WTC11 (cell line): Measurements from ENCODE around the gene AGBL1. TPM values are rescaled to one million over a fixed set of nuclear protein-coding genes. Genes with fewer than 3 reads are reported as not detected.

ENCODE experiments used
- ATAC-seq: fragments of 200-7000 bp; cut with Tn5 transposase; 2 replicates; pipeline ENCODE4 v1.10.0; 2021; ENCODE audit warnings: mild to moderate bottlenecking, moderate library complexity
- CTCF ChIA-PET: fragments of 300-600 bp; sonication (Branson Sonifier 250); formaldehyde crosslinking; loops from one replicate; lab custom pipeline; 2021; ENCODE audit warnings: antibody characterized with exemption; lab: Charles Lee
- POLR2A ChIA-PET: fragments of 350-600 bp; sonication (Branson Sonifier 250); formaldehyde crosslinking; loops from one replicate; lab custom pipeline; 2021; ENCODE audit warnings: antibody characterized with exemption; lab: Charles Lee
- DNase-seq: peaks from one replicate; pipeline ENCODE4 v3.0.0; 2021; ENCODE audit warnings: low spot score
- H3K27ac Mint-ChIP-seq: 2 replicates; pipeline ENCODE4 v1.8.0; 2021; ENCODE audit warnings: mixed read lengths
- H3K27me3 Mint-ChIP-seq: 2 replicates; pipeline ENCODE4 v1.8.0; 2021; ENCODE audit warnings: low read depth, mild to moderate bottlenecking, moderate library complexity, mixed read lengths
- H3K36me3 Mint-ChIP-seq: 2 replicates; pipeline ENCODE4 v1.8.0; 2021; ENCODE audit warnings: mixed read lengths
- H3K4me1 Mint-ChIP-seq: 2 replicates; pipeline ENCODE4 v1.8.0; 2022; ENCODE audit warnings: mixed read lengths
- H3K4me3 Mint-ChIP-seq: 2 replicates; pipeline ENCODE4 v1.8.0; 2021; ENCODE audit warnings: mild to moderate bottlenecking, moderate library complexity, mixed read lengths
- H3K9me3 Mint-ChIP-seq: 2 replicates; pipeline ENCODE4 v1.8.0; 2021; ENCODE audit warnings: mixed read lengths
- ARID4B ChIP-seq: sonication (generic); formaldehyde crosslinking; IDR thresholded peaks from 2 replicates; pipeline ENCODE4 v1.8.0; 2023; ENCODE audit warnings: missing genetic modification reagents, mild to moderate bottlenecking, borderline replicate concordance
- ELF4 ChIP-seq: sonication (generic); formaldehyde crosslinking; IDR thresholded peaks from 2 replicates; pipeline ENCODE4 v1.8.1; 2022; ENCODE audit warnings: low read depth, mild to moderate bottlenecking, moderate library complexity, missing genetic modification reagents
- EMX1 ChIP-seq: fragments of 250-450 bp; sonication (Bioruptor Pico); IDR thresholded peaks from 2 replicates; pipeline ENCODE4 v1.8.0; 2021; ENCODE audit warnings: mild to moderate bottlenecking
- FOXK1 ChIP-seq: sonication (generic); formaldehyde crosslinking; IDR thresholded peaks from 2 replicates; pipeline ENCODE4 v1.8.0; 2022; ENCODE audit warnings: mild to moderate bottlenecking, moderate library complexity, missing genetic modification reagents
- FOXP4 ChIP-seq: sonication (generic); formaldehyde crosslinking; IDR thresholded peaks from 2 replicates; pipeline ENCODE4 v1.8.0; 2022; ENCODE audit warnings: mild to moderate bottlenecking, missing genetic modification reagents
- GRHL2 ChIP-seq: fragments of 250-450 bp; sonication (Bioruptor Pico); IDR thresholded peaks from 2 replicates; pipeline ENCODE4 v1.8.0; 2022; ENCODE audit warnings: mild to moderate bottlenecking, moderate library complexity; ENCODE audit not compliant: insufficient replicate concordance, severe bottlenecking
- GTF2I ChIP-seq: fragments of 250-450 bp; sonication (Bioruptor Pico); conservative IDR thresholded peaks from 2 replicates; pipeline ENCODE4 v1.4.0; 2021; ENCODE audit warnings: mild to moderate bottlenecking
- MLX ChIP-seq: sonication (generic); formaldehyde crosslinking; IDR thresholded peaks from 2 replicates; pipeline ENCODE4 v1.8.1; 2023; ENCODE audit warnings: mild to moderate bottlenecking, missing genetic modification reagents, moderate library complexity
- NFYB ChIP-seq: sonication (generic); formaldehyde crosslinking; conservative IDR thresholded peaks from 2 replicates; pipeline ENCODE4 v1.8.0; 2022; ENCODE audit warnings: low read depth, missing genetic modification reagents
- NR2C2 ChIP-seq: sonication (generic); formaldehyde crosslinking; IDR thresholded peaks from 2 replicates; pipeline ENCODE4 v1.8.0; 2022; ENCODE audit warnings: mild to moderate bottlenecking, missing genetic modification reagents
- PREB ChIP-seq: sonication (generic); formaldehyde crosslinking; IDR thresholded peaks from 2 replicates; pipeline ENCODE4 v1.8.1; 2022; ENCODE audit warnings: mild to moderate bottlenecking, missing genetic modification reagents, moderate library complexity, borderline replicate concordance
- TP53 ChIP-seq: sonication (generic); formaldehyde crosslinking; IDR thresholded peaks from 2 replicates; pipeline ENCODE4 v1.8.1; 2023; ENCODE audit warnings: mild to moderate bottlenecking, missing genetic modification reagents
- USF1 ChIP-seq: sonication (generic); formaldehyde crosslinking; IDR thresholded peaks from 2 replicates; pipeline ENCODE4 v1.8.0; 2022; ENCODE audit warnings: mild to moderate bottlenecking, missing genetic modification reagents
- ZNF138 ChIP-seq: sonication (generic); formaldehyde crosslinking; conservative IDR thresholded peaks from 2 replicates; pipeline ENCODE4 v1.8.1; 2022; ENCODE audit warnings: mild to moderate bottlenecking, moderate library complexity, missing genetic modification reagents
- ZNF232 ChIP-seq: sonication (generic); formaldehyde crosslinking; IDR thresholded peaks from 2 replicates; pipeline ENCODE4 v1.8.0; 2022; ENCODE audit warnings: mild to moderate bottlenecking, missing genetic modification reagents
- ZNF281 ChIP-seq: sonication (generic); formaldehyde crosslinking; IDR thresholded peaks from 2 replicates; pipeline ENCODE4 v1.8.0; 2023; ENCODE audit warnings: mild to moderate bottlenecking, missing genetic modification reagents
- ZNF396 ChIP-seq: fragments of 250-450 bp; sonication (Bioruptor Pico); IDR thresholded peaks from 2 replicates; pipeline ENCODE4 v1.8.0; 2021; ENCODE audit warnings: mild to moderate bottlenecking, moderate library complexity, borderline replicate concordance
- ZNF425 ChIP-seq: fragments of 250-450 bp; sonication (Bioruptor Pico); conservative IDR thresholded peaks from 2 replicates; pipeline ENCODE4 v1.9.0; 2021; ENCODE audit warnings: mild to moderate bottlenecking
- total RNA-seq: library from RNA; stranded (reverse); gene quantifications from 3 replicates; pipeline ENCODE4 v1.2.3, GENCODE V29; 2021

Gene AGBL1
- total RNA-seq, 1 experiment from 2014 or later = not detected

- no peaks in the 10 kb centered on the region for H3K36me3 Mint-ChIP-seq
- no peak for DNase-seq
- TF ChIP-seq ZNF138 (CRISPR knock-in tag) = no peak
- no peak for TF ChIP-seq ZNF425
- no peak for TF ChIP-seq NR2C2 (CRISPR knock-in tag)
- no peak for TF ChIP-seq ZNF232 (CRISPR knock-in tag)
- peaks cover 3% of the 10 kb centered on the region; the same call in 1 of the 2 replicates for H3K27me3 Mint-ChIP-seq
- ChIA-PET POLR2A (no interaction called here), CTCF (no interaction called here)
- no peaks in the 10 kb centered on the region for H3K9me3 Mint-ChIP-seq
- ATAC-seq = no peak
- H3K4me3 Mint-ChIP-seq = no peak overlapping the region
- H3K27ac Mint-ChIP-seq = no peak overlapping the region
- peaks cover 9% of the 10 kb centered on the region for H3K4me1 Mint-ChIP-seq
Measured at GRCh38 chr15:86685263-86685662, 605.6 kb downstream of the AGBL1 start.

GRCh38 chr15:86689006-86689405 is 609.3 kb downstream of the AGBL1 start:
- no peak for DNase-seq
- CTCF ChIA-PET = no interaction called here
- ATAC-seq = no peak
- Mint-ChIP-seq H3K36me3 (no peaks in the 10 kb centered on the region), H3K4me1 (no peaks in the 10 kb centered on the region), H3K27ac (no peak overlapping the region), H3K4me3 (no peak overlapping the region), H3K9me3 (peaks cover 15% of the 10 kb centered on the region), H3K27me3 (peaks cover 3% of the 10 kb centered on the region; the same call in 1 of the 2 replicates)
- POLR2A ChIA-PET = no interaction called here
- TF ChIP-seq TP53 (CRISPR knock-in tag) (no peak), MLX (CRISPR knock-in tag) (no peak), ZNF396 (CRISPR knock-in tag) (no peak), ARID4B (CRISPR knock-in tag) (no peak), EMX1 (CRISPR knock-in tag) (no peak), GRHL2 (CRISPR knock-in tag) (no peak), ELF4 (CRISPR knock-in tag) (no peak)

GRCh38 chr15:86690566-86690965 is 610.9 kb downstream of the AGBL1 start:
- H3K27ac Mint-ChIP-seq = no peak overlapping the region
- H3K4me3 Mint-ChIP-seq = no peak overlapping the region
- H3K36me3 Mint-ChIP-seq = no peaks in the 10 kb centered on the region
- H3K9me3 Mint-ChIP-seq = peaks cover 15% of the 10 kb centered on the region
- ChIA-PET CTCF (interaction anchor here (0.7 to 1.8 kb wide), 6 partner anchors 11 to 66 kb away, joined by 3 to 13 read pairs (median 3); no protein-coding TSS in a partner anchor), POLR2A (no interaction called here)
- no peak for DNase-seq
- H3K27me3 Mint-ChIP-seq = peaks cover 3% of the 10 kb centered on the region; the same call in 1 of the 2 replicates
- no peaks in the 10 kb centered on the region for H3K4me1 Mint-ChIP-seq
- ATAC-seq = no peak
- TF ChIP-seq EMX1 (CRISPR knock-in tag) (no peak), FOXK1 (CRISPR knock-in tag) (no peak), GTF2I (CRISPR knock-in tag) (no peak), USF1 (CRISPR knock-in tag) (no peak), PREB (CRISPR knock-in tag) (no peak), NFYB (CRISPR knock-in tag) (no peak), FOXP4 (CRISPR knock-in tag) (no peak), ZNF281 (CRISPR knock-in tag) (no peak)
